ENCODE measurements around the gene PCDHA7.
"Not testable (repeated sequence)": the region's sequence is repeated elsewhere in the genome, so short reads cannot be mapped to it uniquely, and the experiment has no call there.

PCDHA7 gene

GRCh38 chr5:140822281-140822629 lies 11.8 kb upstream of the PCDHA7 start:
- H3K4me3 ChIP-seq (ENCODE audit: insufficient read depth, low read depth, low read length, poor library complexity, severe bottlenecking) = no peak overlapping the region

DNA sequence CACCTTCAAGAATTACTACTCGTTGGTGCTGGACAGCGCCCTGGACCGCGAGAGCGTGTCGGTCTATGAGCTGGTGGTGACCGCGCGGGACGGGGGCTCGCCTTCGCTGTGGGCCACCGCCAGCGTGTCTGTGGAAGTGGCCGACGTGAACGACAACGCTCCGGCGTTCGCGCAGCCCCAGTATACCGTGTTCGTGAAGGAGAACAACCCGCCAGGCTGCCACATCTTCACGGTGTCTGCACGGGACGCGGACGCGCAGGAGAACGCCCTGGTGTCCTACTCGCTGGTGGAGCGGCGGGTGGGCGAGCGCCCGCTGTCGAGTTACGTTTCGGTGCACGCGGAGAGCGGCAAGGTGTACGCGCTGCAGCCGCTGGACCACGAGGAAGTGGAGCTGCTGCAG lies 11.1 kb upstream of the PCDHA7 start:
- H3K27ac ChIP-seq (ENCODE audit: insufficient read depth, low read length, poor library complexity, severe bottlenecking); H3K4me1 ChIP-seq (ENCODE audit: control insufficient read depth, insufficient read depth, low read length, poor library complexity, severe bottlenecking); DNase-seq; H3K27me3 ChIP-seq (replicated peaks; ENCODE audit: control insufficient read depth, insufficient read depth, low read length, poor library complexity, severe bottlenecking); H3K36me3 ChIP-seq (ENCODE audit: control insufficient read depth, insufficient read depth, low read length); H3K9me3 ChIP-seq (ENCODE audit: control insufficient read depth, low read length); H3K4me3 ChIP-seq (ENCODE audit: insufficient read depth, low read depth, low read length, poor library complexity, severe bottlenecking): not testable (repeated sequence)

More at GRCh38 chr5:140822281-140822629, 11.8 kb upstream of the PCDHA7 start:
- no peaks in the 10 kb centered on the region for H3K9me3 ChIP-seq (ENCODE audit: control insufficient read depth, low read length)
- peaks cover 3% of the 10 kb centered on the region for H3K27me3 ChIP-seq (replicated peaks; ENCODE audit: control insufficient read depth, insufficient read depth, low read length, poor library complexity, severe bottlenecking)
- no peak for DNase-seq
- no peaks in the 10 kb centered on the region for H3K4me1 ChIP-seq (ENCODE audit: control insufficient read depth, insufficient read depth, low read length, poor library complexity, severe bottlenecking)
- no peak overlapping the region for H3K27ac ChIP-seq (ENCODE audit: insufficient read depth, low read length, poor library complexity, severe bottlenecking)
- H3K36me3 ChIP-seq (ENCODE audit: control insufficient read depth, insufficient read depth, low read length) = no peaks in the 10 kb centered on the region

- no peak overlapping the region for H3K4me3 ChIP-seq (ENCODE audit: insufficient read depth, low read depth, low read length, poor library complexity, severe bottlenecking)
- DNase-seq = no peak
- H3K4me1 ChIP-seq (ENCODE audit: control insufficient read depth, insufficient read depth, low read length, poor library complexity, severe bottlenecking) = no peaks in the 10 kb centered on the region
- H3K9me3 ChIP-seq (ENCODE audit: control insufficient read depth, low read length) = no peaks in the 10 kb centered on the region
- H3K36me3 ChIP-seq (ENCODE audit: control insufficient read depth, insufficient read depth, low read length) = no peaks in the 10 kb centered on the region
- peaks cover 3% of the 10 kb centered on the region for H3K27me3 ChIP-seq (replicated peaks; ENCODE audit: control insufficient read depth, insufficient read depth, low read length, poor library complexity, severe bottlenecking)
- no peak overlapping the region for H3K27ac ChIP-seq (ENCODE audit: insufficient read depth, low read length, poor library complexity, severe bottlenecking)
Observed at GRCh38 chr5:140823475-140823874, 10.6 kb upstream of the PCDHA7 start.

GRCh38 chr5:140827704-140828361 lies 6.2 kb upstream of the PCDHA7 start, which contains the start of gene PCDHA6:
TSS of gene PCDHA6 (plus strand) at chr5:140827960. CDS start at chr5:140828092, 132 bp downstream.
- H3K4me3 ChIP-seq (ENCODE audit: insufficient read depth, low read depth, low read length, poor library complexity, severe bottlenecking) = no peak within 1 kb of the TSS
- no peak within 1 kb of the TSS for H3K27ac ChIP-seq (ENCODE audit: insufficient read depth, low read length, poor library complexity, severe bottlenecking)
- DNase-seq = no peak
- no peaks in the 10 kb centered on the region for H3K36me3 ChIP-seq (ENCODE audit: control insufficient read depth, insufficient read depth, low read length)
- H3K4me1 ChIP-seq (ENCODE audit: control insufficient read depth, insufficient read depth, low read length, poor library complexity, severe bottlenecking) = no peaks in the 10 kb centered on the region
- no peaks in the 10 kb centered on the region for H3K9me3 ChIP-seq (ENCODE audit: control insufficient read depth, low read length)
- H3K27me3 ChIP-seq (replicated peaks; ENCODE audit: control insufficient read depth, insufficient read depth, low read length, poor library complexity, severe bottlenecking) = no peaks in the 10 kb centered on the region

DNA sequence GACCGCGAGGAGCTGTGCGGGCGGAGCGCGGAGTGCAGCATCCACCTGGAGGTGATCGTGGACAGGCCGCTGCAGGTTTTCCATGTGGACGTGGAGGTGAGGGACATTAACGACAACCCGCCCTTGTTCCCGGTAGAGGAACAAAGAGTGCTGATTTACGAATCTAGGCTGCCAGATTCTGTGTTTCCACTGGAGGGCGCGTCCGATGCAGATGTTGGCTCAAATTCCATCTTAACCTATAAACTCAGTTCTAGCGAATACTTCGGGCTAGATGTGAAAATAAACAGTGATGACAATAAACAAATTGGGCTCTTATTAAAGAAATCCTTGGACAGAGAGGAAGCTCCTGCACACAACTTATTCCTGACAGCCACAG lies 5.7 kb upstream of the PCDHA7 start:
- DNase-seq = no peak
- no peaks in the 10 kb centered on the region for H3K27me3 ChIP-seq (replicated peaks; ENCODE audit: control insufficient read depth, insufficient read depth, low read length, poor library complexity, severe bottlenecking)
- H3K36me3 ChIP-seq (ENCODE audit: control insufficient read depth, insufficient read depth, low read length) = no peaks in the 10 kb centered on the region
- H3K9me3 ChIP-seq (ENCODE audit: control insufficient read depth, low read length) = no peaks in the 10 kb centered on the region
- no peaks in the 10 kb centered on the region for H3K4me1 ChIP-seq (ENCODE audit: control insufficient read depth, insufficient read depth, low read length, poor library complexity, severe bottlenecking)
- no peak overlapping the region for H3K27ac ChIP-seq (ENCODE audit: insufficient read depth, low read length, poor library complexity, severe bottlenecking)
- H3K4me3 ChIP-seq (ENCODE audit: insufficient read depth, low read depth, low read length, poor library complexity, severe bottlenecking) = no peak overlapping the region

- H3K4me3 ChIP-seq (ENCODE audit: insufficient read depth, low read depth, low read length, poor library complexity, severe bottlenecking); H3K27ac ChIP-seq (ENCODE audit: insufficient read depth, low read length, poor library complexity, severe bottlenecking); H3K4me1 ChIP-seq (ENCODE audit: control insufficient read depth, insufficient read depth, low read length, poor library complexity, severe bottlenecking); DNase-seq; H3K36me3 ChIP-seq (ENCODE audit: control insufficient read depth, insufficient read depth, low read length); H3K27me3 ChIP-seq (replicated peaks; ENCODE audit: control insufficient read depth, insufficient read depth, low read length, poor library complexity, severe bottlenecking); H3K9me3 ChIP-seq (ENCODE audit: control insufficient read depth, low read length): not testable (repeated sequence)
Observed at GRCh38 chr5:140829511-140830501, 4.3 kb upstream of the PCDHA7 start.

- not testable (repeated sequence) for H3K27me3 ChIP-seq (replicated peaks; ENCODE audit: control insufficient read depth, insufficient read depth, low read length, poor library complexity, severe bottlenecking); DNase-seq; H3K9me3 ChIP-seq (ENCODE audit: control insufficient read depth, low read length); H3K27ac ChIP-seq (ENCODE audit: insufficient read depth, low read length, poor library complexity, severe bottlenecking); H3K4me3 ChIP-seq (ENCODE audit: insufficient read depth, low read depth, low read length, poor library complexity, severe bottlenecking); H3K36me3 ChIP-seq (ENCODE audit: control insufficient read depth, insufficient read depth, low read length); H3K4me1 ChIP-seq (ENCODE audit: control insufficient read depth, insufficient read depth, low read length, poor library complexity, severe bottlenecking)
Observed at GRCh38 chr5:140834439-140835008, 455 bp downstream of the PCDHA7 start.

GRCh38 chr5:140835622-140836510 lies 1.8 kb downstream of the PCDHA7 start:
- DNase-seq = no peak
- Histone ChIP-seq H3K9me3 (ENCODE audit: control insufficient read depth, low read length) (no peaks in the 10 kb centered on the region), H3K27ac (ENCODE audit: insufficient read depth, low read length, poor library complexity, severe bottlenecking) (no peak overlapping the region), H3K36me3 (ENCODE audit: control insufficient read depth, insufficient read depth, low read length) (no peaks in the 10 kb centered on the region), H3K4me1 (ENCODE audit: control insufficient read depth, insufficient read depth, low read length, poor library complexity, severe bottlenecking) (no peaks in the 10 kb centered on the region), H3K4me3 (ENCODE audit: insufficient read depth, low read depth, low read length, poor library complexity, severe bottlenecking) (no peak overlapping the region), H3K27me3 (replicated peaks; ENCODE audit: control insufficient read depth, insufficient read depth, low read length, poor library complexity, severe bottlenecking) (no peaks in the 10 kb centered on the region)

DNA sequence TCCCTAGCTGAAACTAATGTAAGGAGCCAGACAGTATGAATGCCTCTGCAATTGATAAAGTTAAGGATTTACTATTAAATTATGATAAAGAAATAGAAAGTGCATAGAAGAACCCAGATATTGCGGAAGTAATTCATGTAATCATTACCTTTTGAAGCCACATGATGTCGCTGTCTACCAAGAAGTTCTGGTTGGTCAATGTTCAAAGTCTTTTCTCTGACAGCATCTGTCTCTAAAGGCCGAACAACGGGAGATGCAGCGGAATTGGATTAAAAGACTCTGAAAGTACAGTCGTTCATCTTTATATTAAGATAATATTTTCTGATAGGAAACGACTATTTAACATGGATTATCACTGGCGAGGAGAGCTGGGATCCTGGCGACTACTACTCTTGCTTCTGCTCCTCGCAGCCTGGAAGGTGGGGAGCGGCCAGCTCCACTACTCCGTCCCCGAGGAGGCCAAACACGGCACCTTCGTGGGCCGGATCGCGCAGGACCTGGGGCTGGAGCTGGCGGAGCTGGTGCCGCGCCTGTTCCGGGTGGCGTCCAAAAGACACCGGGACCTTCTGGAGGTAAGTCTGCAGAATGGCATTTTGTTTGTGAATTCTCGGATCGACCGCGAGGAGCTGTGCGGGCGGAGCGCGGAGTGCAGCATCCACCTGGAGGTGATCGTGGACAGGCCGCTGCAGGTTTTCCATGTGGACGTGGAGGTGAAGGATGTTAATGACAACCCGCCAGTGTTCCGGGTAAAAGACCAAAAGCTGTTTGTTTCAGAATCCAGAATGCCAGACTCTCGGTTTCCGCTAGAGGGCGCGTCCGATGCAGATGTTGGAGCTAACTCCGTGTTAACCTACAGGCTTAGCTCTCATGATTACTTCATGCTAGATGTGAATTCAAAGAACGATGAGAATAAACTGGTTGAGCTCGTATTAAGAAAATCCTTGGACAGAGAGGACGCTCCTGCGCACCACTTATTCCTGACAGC lies 7.2 kb downstream of the PCDHA7 start, which contains the start of gene PCDHA8:
TSS of gene PCDHA8 (plus strand) at position 210 of the 985 bp plus-strand sequence. CDS start at position 345, 135 bp downstream.
- Histone ChIP-seq H3K9me3 (ENCODE audit: control insufficient read depth, low read length) (no peaks in the 10 kb centered on the region), H3K4me1 (ENCODE audit: control insufficient read depth, insufficient read depth, low read length, poor library complexity, severe bottlenecking) (no peaks in the 10 kb centered on the region), H3K27ac (ENCODE audit: insufficient read depth, low read length, poor library complexity, severe bottlenecking) (no peak within 1 kb of the TSS), H3K4me3 (ENCODE audit: insufficient read depth, low read depth, low read length, poor library complexity, severe bottlenecking) (no peak within 1 kb of the TSS), H3K27me3 (replicated peaks; ENCODE audit: control insufficient read depth, insufficient read depth, low read length, poor library complexity, severe bottlenecking) (no peaks in the 10 kb centered on the region), H3K36me3 (ENCODE audit: control insufficient read depth, insufficient read depth, low read length) (no peaks in the 10 kb centered on the region)
- DNase-seq = no peak

Measured in effector memory CD4-positive, alpha-beta T cell (primary cell).